Panc1 (cell line): ENCODE measurements around the gene PZP. TPM values are rescaled to one million over a fixed set of nuclear protein-coding genes. Genes with fewer than 3 reads are reported as not detected.

Experiments
- ATAC-seq: fragments of 200-7000 bp; cut with Tn5 transposase; 2 replicates; pipeline ENCODE4 v1.9.1; 2020; ENCODE audit warnings: mild to moderate bottlenecking, moderate library complexity
- BruUV-seq: library from RNA; stranded (reverse); fragments of 400-500 nt; replicated peaks from 2 replicates; lab custom pipeline; 2021; lab: Mats Ljungman, UMichigan
- CTCF ChIA-PET: fragments of 300-600 bp; sonication (Branson Sonifier 250); formaldehyde crosslinking; loops from one replicate; lab custom pipeline; 2022; ENCODE audit warnings: antibody characterized with exemption; lab: Charles Lee
- POLR2A ChIA-PET: fragments of 300-600 bp; sonication (Branson Sonifier 250); formaldehyde crosslinking; loops from one replicate; lab custom pipeline; 2022; ENCODE audit warnings: antibody characterized with exemption; lab: Charles Lee
- DNase-seq: peaks from one replicate; pipeline ENCODE4 v3.0.0-alpha.2; 2010; ENCODE audit warnings: low read depth, low spot score
- H3K27ac ChIP-seq: 2 replicates; pipeline ENCODE4 v1.5.1; 2011; ENCODE audit warnings: mild to moderate bottlenecking, low read length, inconsistent platforms
- H3K27me3 ChIP-seq: fragments of 200-500 bp; sonication (Bioruptor generic); 2 replicates; pipeline ENCODE4 v1.6.0; 2014; ENCODE audit warnings: low read length, inconsistent platforms; ENCODE audit not compliant: control insufficient read depth, insufficient read depth
- H3K36me3 ChIP-seq: fragments of 200-500 bp; sonication (Bioruptor generic); 2 replicates; pipeline ENCODE4 v1.5.1; 2014; ENCODE audit warnings: inconsistent platforms, mild to moderate bottlenecking, low read length, moderate library complexity; ENCODE audit not compliant: control insufficient read depth, insufficient read depth
- H3K4me1 ChIP-seq: 2 replicates; pipeline ENCODE4 v1.5.1; 2011; ENCODE audit warnings: inconsistent platforms, mild to moderate bottlenecking, low read length, moderate library complexity; ENCODE audit not compliant: control insufficient read depth, insufficient read depth
- H3K4me3 ChIP-seq, 2 experiments: 2 replicates each; pipeline ENCODE4 v1.5.1; 2011 to 2012; ENCODE audit warnings: low read depth in 2 of 2, low read length in 2 of 2, mild to moderate bottlenecking in 2 of 2, inconsistent platforms in 1 of 2, moderate library complexity in 1 of 2
- H3K9me3 ChIP-seq: fragments of 200-500 bp; sonication (Bioruptor generic); 2 replicates; pipeline ENCODE4 v1.5.1; 2014; ENCODE audit warnings: low read depth, mild to moderate bottlenecking, inconsistent platforms, low read length, moderate library complexity; ENCODE audit not compliant: control insufficient read depth, insufficient read depth
- POLR2AphosphoS5 ChIP-seq: IDR thresholded peaks from 2 replicates; pipeline ENCODE4 v1.6.1; 2012; ENCODE audit warnings: mild to moderate bottlenecking, low read depth, low read length, moderate library complexity
- SIN3A ChIP-seq: IDR thresholded peaks from 2 replicates; pipeline ENCODE4 v1.6.1; 2012; ENCODE audit warnings: low read depth, mild to moderate bottlenecking, low read length, moderate library complexity, borderline replicate concordance; ENCODE audit not compliant: insufficient read depth
- TCF7L2 ChIP-seq: IDR thresholded peaks from 2 replicates; pipeline ENCODE4 v1.6.1; 2011; ENCODE audit warnings: mild to moderate bottlenecking, low read depth, low read length, inconsistent platforms
- in situ Hi-C: cut with HindIII; loops from 2 replicates; pipeline ENCODE4 v1.10.0; 2016; ENCODE audit warnings: low sequenced_read_pairs, low pct_unique_long_range_greater_than_20kb
- intact Hi-C: fragments of 100-400 bp; cut with micrococcal nuclease; formaldehyde crosslinking; loops from one replicate; pipeline ENCODE4 v1.10.0; 2022; ENCODE audit not compliant: unreplicated experiment
- total RNA-seq: library from RNA; stranded (reverse); gene quantifications from one replicate; pipeline ENCODE4 v1.2.1, GENCODE V29; 2021; ENCODE audit not compliant: unreplicated experiment
- TF ChIP-seq, protein P1 (sequence below): fragments of 450-650 bp; IDR thresholded peaks from 2 replicates; pipeline ENCODE4 v1.5.1; 2017; ENCODE audit warnings: mild to moderate bottlenecking
- TF ChIP-seq, protein P2 (sequence below), 2 experiments: IDR thresholded peaks; 2 replicates each; pipeline ENCODE4 v1.6.1; 2011 to 2012; ENCODE audit warnings: low read depth in 2 of 2, control low read depth in 1 of 2, low read length in 1 of 2, mild to moderate bottlenecking in 1 of 2, moderate library complexity in 1 of 2; ENCODE audit not compliant: insufficient read depth in 1 of 2

Gene PZP
- total RNA-seq, 1 experiment from 2014 or later: not detected

DNA sequence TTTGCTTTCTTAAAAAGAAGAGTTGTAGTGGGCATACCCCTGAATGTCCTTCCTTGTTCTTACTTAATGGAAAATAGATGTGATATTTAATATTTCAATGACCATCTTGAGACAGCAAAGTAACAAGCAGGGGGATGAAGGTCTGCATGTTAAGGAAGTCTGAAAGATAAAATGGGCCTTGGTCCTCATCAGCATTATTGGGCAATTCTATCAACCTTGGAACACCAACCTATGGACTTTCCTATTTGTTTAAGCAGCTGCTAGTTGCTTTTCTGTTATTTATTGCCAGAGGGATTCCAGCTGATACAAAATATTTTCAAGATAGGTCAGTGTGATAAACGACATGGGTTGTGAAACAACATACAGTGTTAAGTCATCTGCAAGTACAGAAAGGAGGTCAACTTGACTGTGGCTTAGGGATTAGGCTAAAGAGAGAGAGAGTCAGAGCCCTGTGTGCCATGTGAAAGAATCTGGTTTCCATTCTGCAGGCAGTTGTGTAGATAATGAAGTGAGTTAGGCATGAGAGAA, 76.1 kb downstream of the PZP start:
- CTCF ChIA-PET: no interaction called here
- 0 out of 2 replicates have a peak, but pooled peaks cover 2% of the 10 kb centered on the region for H3K27me3 ChIP-seq
- TF ChIP-seq, protein P1, sequence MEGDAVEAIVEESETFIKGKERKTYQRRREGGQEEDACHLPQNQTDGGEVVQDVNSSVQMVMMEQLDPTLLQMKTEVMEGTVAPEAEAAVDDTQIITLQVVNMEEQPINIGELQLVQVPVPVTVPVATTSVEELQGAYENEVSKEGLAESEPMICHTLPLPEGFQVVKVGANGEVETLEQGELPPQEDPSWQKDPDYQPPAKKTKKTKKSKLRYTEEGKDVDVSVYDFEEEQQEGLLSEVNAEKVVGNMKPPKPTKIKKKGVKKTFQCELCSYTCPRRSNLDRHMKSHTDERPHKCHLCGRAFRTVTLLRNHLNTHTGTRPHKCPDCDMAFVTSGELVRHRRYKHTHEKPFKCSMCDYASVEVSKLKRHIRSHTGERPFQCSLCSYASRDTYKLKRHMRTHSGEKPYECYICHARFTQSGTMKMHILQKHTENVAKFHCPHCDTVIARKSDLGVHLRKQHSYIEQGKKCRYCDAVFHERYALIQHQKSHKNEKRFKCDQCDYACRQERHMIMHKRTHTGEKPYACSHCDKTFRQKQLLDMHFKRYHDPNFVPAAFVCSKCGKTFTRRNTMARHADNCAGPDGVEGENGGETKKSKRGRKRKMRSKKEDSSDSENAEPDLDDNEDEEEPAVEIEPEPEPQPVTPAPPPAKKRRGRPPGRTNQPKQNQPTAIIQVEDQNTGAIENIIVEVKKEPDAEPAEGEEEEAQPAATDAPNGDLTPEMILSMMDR: no peak
- TF ChIP-seq TCF7L2 (no peak), SIN3A (no peak), POLR2AphosphoS5 (no peak)
- TF ChIP-seq, protein P2, sequence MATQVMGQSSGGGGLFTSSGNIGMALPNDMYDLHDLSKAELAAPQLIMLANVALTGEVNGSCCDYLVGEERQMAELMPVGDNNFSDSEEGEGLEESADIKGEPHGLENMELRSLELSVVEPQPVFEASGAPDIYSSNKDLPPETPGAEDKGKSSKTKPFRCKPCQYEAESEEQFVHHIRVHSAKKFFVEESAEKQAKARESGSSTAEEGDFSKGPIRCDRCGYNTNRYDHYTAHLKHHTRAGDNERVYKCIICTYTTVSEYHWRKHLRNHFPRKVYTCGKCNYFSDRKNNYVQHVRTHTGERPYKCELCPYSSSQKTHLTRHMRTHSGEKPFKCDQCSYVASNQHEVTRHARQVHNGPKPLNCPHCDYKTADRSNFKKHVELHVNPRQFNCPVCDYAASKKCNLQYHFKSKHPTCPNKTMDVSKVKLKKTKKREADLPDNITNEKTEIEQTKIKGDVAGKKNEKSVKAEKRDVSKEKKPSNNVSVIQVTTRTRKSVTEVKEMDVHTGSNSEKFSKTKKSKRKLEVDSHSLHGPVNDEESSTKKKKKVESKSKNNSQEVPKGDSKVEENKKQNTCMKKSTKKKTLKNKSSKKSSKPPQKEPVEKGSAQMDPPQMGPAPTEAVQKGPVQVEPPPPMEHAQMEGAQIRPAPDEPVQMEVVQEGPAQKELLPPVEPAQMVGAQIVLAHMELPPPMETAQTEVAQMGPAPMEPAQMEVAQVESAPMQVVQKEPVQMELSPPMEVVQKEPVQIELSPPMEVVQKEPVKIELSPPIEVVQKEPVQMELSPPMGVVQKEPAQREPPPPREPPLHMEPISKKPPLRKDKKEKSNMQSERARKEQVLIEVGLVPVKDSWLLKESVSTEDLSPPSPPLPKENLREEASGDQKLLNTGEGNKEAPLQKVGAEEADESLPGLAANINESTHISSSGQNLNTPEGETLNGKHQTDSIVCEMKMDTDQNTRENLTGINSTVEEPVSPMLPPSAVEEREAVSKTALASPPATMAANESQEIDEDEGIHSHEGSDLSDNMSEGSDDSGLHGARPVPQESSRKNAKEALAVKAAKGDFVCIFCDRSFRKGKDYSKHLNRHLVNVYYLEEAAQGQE (IDR thresholded peaks at IDR 0.05; ENCODE audit: insufficient read depth in 1 of 2, low read depth in 2 of 2, low read length in 1 of 2): no peak
- no peak overlapping the region for H3K27ac ChIP-seq
- H3K4me3 ChIP-seq: no peak overlapping the region
- DNase-seq (no peak), ATAC-seq (no peak)
- POLR2A ChIA-PET: no interaction called here
- in situ Hi-C loops (no loop called here), intact Hi-C loops (no loop called here)
- no peaks in the 10 kb centered on the region for H3K9me3 ChIP-seq
- BruUV-seq: no TSS peak
- no peaks in the 10 kb centered on the region for H3K4me1 ChIP-seq
- H3K36me3 ChIP-seq: no peaks in the 10 kb centered on the region

DNA sequence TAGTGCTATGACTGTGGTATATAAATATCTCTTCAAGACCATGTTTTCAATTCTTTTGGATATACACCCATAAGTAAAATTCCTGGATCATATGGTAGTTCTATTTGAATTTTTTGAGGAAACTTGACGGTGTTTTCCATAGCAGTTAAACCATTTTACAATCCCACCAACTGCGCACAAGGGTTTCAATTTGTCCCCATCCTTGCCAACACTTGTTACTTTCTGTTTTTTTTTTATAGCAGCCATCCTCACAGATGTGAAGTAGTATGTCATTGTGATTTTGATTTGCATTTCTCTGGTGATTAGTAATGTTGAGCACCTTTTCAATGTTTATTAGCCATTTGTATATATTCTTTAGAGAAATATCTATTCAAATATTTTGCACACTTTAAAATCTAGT, 78.0 kb downstream of the PZP start:
- H3K27me3 ChIP-seq: 0 out of 2 replicates have a peak, but pooled peaks cover 2% of the 10 kb centered on the region
- TF ChIP-seq SIN3A (no peak), POLR2AphosphoS5 (no peak), TCF7L2 (no peak)
- TF ChIP-seq, protein P2 (IDR thresholded peaks at IDR 0.05; ENCODE audit: insufficient read depth in 1 of 2, low read depth in 2 of 2, low read length in 1 of 2): no peak
- TF ChIP-seq, protein P1: no peak
- intact Hi-C loops (no loop called here), in situ Hi-C loops (no loop called here)
- ChIA-PET CTCF (no interaction called here), POLR2A (no interaction called here)
- no peaks in the 10 kb centered on the region for H3K36me3 ChIP-seq
- no peak overlapping the region for H3K4me3 ChIP-seq
- no peaks in the 10 kb centered on the region for H3K4me1 ChIP-seq
- H3K27ac ChIP-seq: no peak overlapping the region
- DNase-seq (no peak), ATAC-seq (no peak)
- no TSS peak for BruUV-seq
- no peaks in the 10 kb centered on the region for H3K9me3 ChIP-seq
